Activated B cell treated with CpG ODN at 0.5 μM for 24 hours (primary cell): ENCODE measurements around the gene WDR35. TPM values are rescaled to one million over a fixed set of nuclear protein-coding genes. Genes with fewer than 3 reads are reported as not detected.

Source experiments
- ATAC-seq: fragments of 200-7000 bp; cut with Tn5 transposase; one replicate; pipeline ENCODE4 v1.10.0; 2021; ENCODE audit warnings: low read depth, mild to moderate bottlenecking, moderate library complexity
- CTCF ChIA-PET: fragments of 350-600 bp; sonication (Branson Sonifier 250); formaldehyde crosslinking; loops from one replicate; lab custom pipeline; 2021; ENCODE audit warnings: antibody characterized with exemption; lab: Charles Lee
- POLR2A ChIA-PET: fragments of 350-600 bp; sonication (Branson Sonifier 250); formaldehyde crosslinking; loops from one replicate; lab custom pipeline; 2021; ENCODE audit warnings: antibody characterized with exemption; lab: Charles Lee
- DNase-seq: peaks from one replicate; pipeline ENCODE4 v3.0.0; 2022
- H3K27ac Mint-ChIP-seq: one replicate; pipeline ENCODE4 v1.8.0; 2020; ENCODE audit warnings: mixed read lengths
- H3K27me3 Mint-ChIP-seq: one replicate; pipeline ENCODE4 v1.8.0; 2021; ENCODE audit warnings: mixed read lengths
- H3K36me3 Mint-ChIP-seq: one replicate; pipeline ENCODE4 v1.8.0; 2021; ENCODE audit warnings: low read depth, mixed read lengths
- H3K4me1 Mint-ChIP-seq: one replicate; pipeline ENCODE4 v1.8.0; 2021; ENCODE audit warnings: mixed read lengths
- H3K4me3 Mint-ChIP-seq: one replicate; pipeline ENCODE4 v1.8.0; 2020; ENCODE audit warnings: mild to moderate bottlenecking, mixed read lengths
- H3K9me3 Mint-ChIP-seq: one replicate; pipeline ENCODE4 v1.8.0; 2020; ENCODE audit warnings: mixed read lengths
- CTCF ChIP-seq: fragments of 200-600 bp; IDR thresholded peaks from one replicate; pipeline ENCODE4 v1.8.0; 2022; ENCODE audit warnings: antibody characterized with exemption, mild to moderate bottlenecking
- intact Hi-C: fragments of 100-400 bp; cut with micrococcal nuclease; formaldehyde crosslinking; loops from one replicate; pipeline ENCODE4 v1.15.1; 2024
- total RNA-seq: library from RNA; stranded (reverse); gene quantifications from 2 replicates; pipeline ENCODE4 v1.2.3, GENCODE V29; 2022

The WDR35 gene
- total RNA-seq, 1 donor from 2014 or later = 8.2 TPM

- ATAC-seq = no peak
Measured at GRCh38 chr2:19973466-19973865, 16.4 kb downstream of the WDR35 start.

GRCh38 chr2:19971691-19972090, 18.2 kb downstream of the WDR35 start:
- peaks cover 28% of the 10 kb centered on the region for H3K36me3 Mint-ChIP-seq
- CTCF ChIA-PET = no interaction called here
- POLR2A ChIA-PET = no interaction called here
- DNase-seq (no peak), ATAC-seq (no peak)
- no peaks in the 10 kb centered on the region for H3K4me1 Mint-ChIP-seq
- TF ChIP-seq CTCF = no peak
- no peaks in the 10 kb centered on the region for H3K9me3 Mint-ChIP-seq
- no peak overlapping the region for H3K27ac Mint-ChIP-seq
- H3K4me3 Mint-ChIP-seq = no peak overlapping the region
- intact Hi-C loops = no loop called here
- H3K27me3 Mint-ChIP-seq = no peaks in the 10 kb centered on the region

More at GRCh38 chr2:19973466-19973865, 16.4 kb downstream of the WDR35 start:
- H3K4me1 Mint-ChIP-seq = no peaks in the 10 kb centered on the region
- H3K4me3 Mint-ChIP-seq = no peak overlapping the region
- no peak for DNase-seq
- H3K27ac Mint-ChIP-seq = no peak overlapping the region
- peaks cover 26% of the 10 kb centered on the region for H3K36me3 Mint-ChIP-seq
- intact Hi-C loops = no loop called here
- ChIA-PET CTCF (no interaction called here), POLR2A (no interaction called here)
- no peaks in the 10 kb centered on the region for H3K9me3 Mint-ChIP-seq
- H3K27me3 Mint-ChIP-seq = no peaks in the 10 kb centered on the region
- TF ChIP-seq CTCF = no peak

GRCh38 chr2:19963386-19963785, 26.5 kb downstream of the WDR35 start:
- intact Hi-C loops = no loop called here
- POLR2A ChIA-PET = no interaction called here
- Mint-ChIP-seq H3K4me3 (no peak overlapping the region), H3K9me3 (no peaks in the 10 kb centered on the region), H3K27ac (no peak overlapping the region), H3K27me3 (no peaks in the 10 kb centered on the region), H3K4me1 (no peaks in the 10 kb centered on the region), H3K36me3 (peaks cover 19% of the 10 kb centered on the region)
- DNase-seq (no peak), ATAC-seq (no peak)
- CTCF ChIA-PET = interaction anchor here (1.0 kb wide), 1 partner anchor 17 kb away, joined by 3 read pairs; no protein-coding TSS in a partner anchor
- no peak for TF ChIP-seq CTCF

GRCh38 chr2:19955544-19956422, 34.1 kb downstream of the WDR35 start:
- POLR2A ChIA-PET = interaction anchor here (0.7 to 1.0 kb wide), 3 partner anchors 13 to 335 kb away, joined by 3 to 6 read pairs (median 5); partner anchors contain the start of gene LAPTM4A
- ATAC-seq = peak; percentile 83
- Mint-ChIP-seq H3K4me3 (no peak overlapping the region), H3K27ac (no peak overlapping the region), H3K36me3 (peaks cover 4% of the 10 kb centered on the region), H3K4me1 (no peaks in the 10 kb centered on the region), H3K9me3 (no peaks in the 10 kb centered on the region), H3K27me3 (no peaks in the 10 kb centered on the region)
- CTCF ChIA-PET = interaction anchor here (0.7 to 2.0 kb wide), 8 partner anchors 9 to 142 kb away, joined by 3 to 8 read pairs (median 5); no protein-coding TSS in a partner anchor
- no peak for DNase-seq
- intact Hi-C loops = loop anchor here (1.0 to 5.0 kb wide), 4 partner anchors 59 to 682 kb away; no protein-coding TSS in a partner anchor
- TF ChIP-seq CTCF = peak; percentile 80

GRCh38 chr2:19949071-19949470, 40.8 kb downstream of the WDR35 start:
- POLR2A ChIA-PET = no interaction called here
- DNase-seq (no peak), ATAC-seq (no peak)
- Mint-ChIP-seq H3K27ac (no peak overlapping the region), H3K9me3 (no peaks in the 10 kb centered on the region), H3K27me3 (no peaks in the 10 kb centered on the region), H3K4me1 (no peaks in the 10 kb centered on the region), H3K36me3 (peaks cover 29% of the 10 kb centered on the region), H3K4me3 (no peak overlapping the region)
- no peak for TF ChIP-seq CTCF
- CTCF ChIA-PET = no interaction called here
- intact Hi-C loops = no loop called here
